GM19025 (cell line): ENCODE data around the gene MMD2.
"Not testable (repeated sequence)": the region's sequence is repeated elsewhere in the genome, so short reads cannot be mapped to it uniquely, and the experiment has no call there.

Experiments used
- ATAC-seq: cut with Tn5 transposase; IDR thresholded peaks from one replicate; pipeline ENCODE4 v1.9.1; 2021; ENCODE audit warnings: mild to moderate bottlenecking, low read depth, moderate library complexity; ENCODE audit not compliant: unreplicated experiment

The MMD2 gene

GRCh38 chr7:4904346-4904745, 54.6 kb downstream of the MMD2 start:
- no peak for ATAC-seq

GRCh38 chr7:4895766-4896165, 63.2 kb downstream of the MMD2 start:
- no peak for ATAC-seq

- ATAC-seq: no peak
Observed at GRCh38 chr7:4894482-4894881, 64.5 kb downstream of the MMD2 start.

GRCh38 chr7:4893929-4894475, 65.0 kb downstream of the MMD2 start:
- no peak for ATAC-seq

- not testable (repeated sequence) for ATAC-seq
Observed at GRCh38 chr7:4893188-4893587, 65.8 kb downstream of the MMD2 start.

- ATAC-seq: not testable (repeated sequence)
Observed at GRCh38 chr7:4891522-4891921, 67.5 kb downstream of the MMD2 start.

- no peak for ATAC-seq
Observed at GRCh38 chr7:4889682-4890081, 69.3 kb downstream of the MMD2 start.

- no peak for ATAC-seq
Observed at GRCh38 chr7:4888161-4888560, 70.8 kb downstream of the MMD2 start.

GRCh38 chr7:4886671-4887070, 72.3 kb downstream of the MMD2 start:
- ATAC-seq: no peak

GRCh38 chr7:4885317-4885807, 73.6 kb downstream of the MMD2 start:
- ATAC-seq: no peak

GRCh38 chr7:4884164-4884563, 74.8 kb downstream of the MMD2 start:
- ATAC-seq: no peak

- no peak for ATAC-seq
Observed at GRCh38 chr7:4883372-4884144, 75.4 kb downstream of the MMD2 start, which contains the start of gene RADIL. Gene RADIL (minus strand): TSS chr7:4883716. CDS start chr7:4878139, 5,577 bp downstream.

GRCh38 chr7:4883033-4883371, 76.0 kb downstream of the MMD2 start:
- ATAC-seq: no peak

GRCh38 chr7:4882169-4883032, 76.6 kb downstream of the MMD2 start:
- no peak for ATAC-seq

- ATAC-seq: no peak
Observed at GRCh38 chr7:4880218-4880617, 78.8 kb downstream of the MMD2 start.

GRCh38 chr7:4879396-4880081, 79.4 kb downstream of the MMD2 start:
- no peak for ATAC-seq

- ATAC-seq: no peak
Observed at GRCh38 chr7:4878336-4879335, 80.4 kb downstream of the MMD2 start.

- no peak for ATAC-seq
Observed at GRCh38 chr7:4876586-4876985, 82.4 kb downstream of the MMD2 start.

- ATAC-seq: no peak
Observed at GRCh38 chr7:4875391-4875790, 83.6 kb downstream of the MMD2 start.
